ENCODE data around the gene TMEM138. TPM values are rescaled to one million over a fixed set of nuclear protein-coding genes. Genes with fewer than 3 reads are reported as not detected.
A peak's percentile ranks its signal among the peaks of the same experiment; 100 is the strongest.

Gene TMEM138
- total RNA-seq, 1 donor from 2014 or later, result 13.7 TPM

DNA sequence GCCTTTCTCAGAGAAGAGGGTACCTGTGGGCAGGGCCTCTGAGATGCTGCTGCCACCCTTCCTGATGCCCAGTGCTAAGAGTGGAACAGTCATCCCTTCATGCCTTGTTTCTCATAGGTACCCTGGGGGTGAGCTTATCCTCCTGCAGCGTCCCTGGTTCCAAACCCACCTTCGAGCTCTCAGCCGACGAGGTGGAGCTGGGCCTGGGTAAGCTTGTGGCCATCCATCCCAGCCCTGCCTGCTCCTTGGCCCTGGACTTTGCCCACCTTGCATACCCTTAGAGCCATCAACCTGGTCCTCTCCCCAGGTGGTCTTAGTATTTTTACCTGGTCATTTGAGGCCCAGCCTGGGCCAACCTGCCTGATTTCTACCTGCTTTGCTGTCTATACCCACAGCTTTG is 20.5 kb upstream of the TMEM138 start:
- DNase-seq (ENCODE audit: low read depth, low spot score), result no peak

DNA sequence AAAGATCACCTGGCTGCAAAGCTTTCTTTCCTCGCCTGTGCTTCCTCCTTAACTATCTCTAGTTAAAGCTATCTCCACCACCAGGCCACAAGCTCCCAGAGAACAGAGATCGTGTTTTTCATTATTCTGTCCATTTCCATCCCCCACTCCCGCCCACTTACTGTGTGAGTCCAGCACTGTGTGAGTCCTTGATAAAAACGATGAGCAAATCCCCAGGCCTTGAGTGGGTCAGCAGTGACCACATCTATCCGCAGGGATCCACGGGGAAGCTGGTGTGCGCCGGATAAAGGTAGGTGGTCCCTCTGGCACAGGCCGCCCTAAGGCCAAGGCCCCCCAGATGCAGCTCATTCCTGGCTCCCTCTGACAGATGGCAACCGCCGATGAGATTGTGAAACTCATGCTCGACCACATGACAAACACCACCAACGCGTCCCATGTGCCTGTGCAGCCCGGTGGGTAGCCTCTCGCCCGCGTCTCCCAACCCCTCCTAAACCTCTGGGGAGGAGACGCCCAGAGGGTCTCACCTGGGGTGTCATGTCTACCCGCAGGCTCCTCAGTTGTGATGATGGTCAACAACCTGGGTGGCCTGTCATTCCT is 19.9 kb upstream of the TMEM138 start:
- no peak for DNase-seq (ENCODE audit: low read depth, low spot score)

DNA sequence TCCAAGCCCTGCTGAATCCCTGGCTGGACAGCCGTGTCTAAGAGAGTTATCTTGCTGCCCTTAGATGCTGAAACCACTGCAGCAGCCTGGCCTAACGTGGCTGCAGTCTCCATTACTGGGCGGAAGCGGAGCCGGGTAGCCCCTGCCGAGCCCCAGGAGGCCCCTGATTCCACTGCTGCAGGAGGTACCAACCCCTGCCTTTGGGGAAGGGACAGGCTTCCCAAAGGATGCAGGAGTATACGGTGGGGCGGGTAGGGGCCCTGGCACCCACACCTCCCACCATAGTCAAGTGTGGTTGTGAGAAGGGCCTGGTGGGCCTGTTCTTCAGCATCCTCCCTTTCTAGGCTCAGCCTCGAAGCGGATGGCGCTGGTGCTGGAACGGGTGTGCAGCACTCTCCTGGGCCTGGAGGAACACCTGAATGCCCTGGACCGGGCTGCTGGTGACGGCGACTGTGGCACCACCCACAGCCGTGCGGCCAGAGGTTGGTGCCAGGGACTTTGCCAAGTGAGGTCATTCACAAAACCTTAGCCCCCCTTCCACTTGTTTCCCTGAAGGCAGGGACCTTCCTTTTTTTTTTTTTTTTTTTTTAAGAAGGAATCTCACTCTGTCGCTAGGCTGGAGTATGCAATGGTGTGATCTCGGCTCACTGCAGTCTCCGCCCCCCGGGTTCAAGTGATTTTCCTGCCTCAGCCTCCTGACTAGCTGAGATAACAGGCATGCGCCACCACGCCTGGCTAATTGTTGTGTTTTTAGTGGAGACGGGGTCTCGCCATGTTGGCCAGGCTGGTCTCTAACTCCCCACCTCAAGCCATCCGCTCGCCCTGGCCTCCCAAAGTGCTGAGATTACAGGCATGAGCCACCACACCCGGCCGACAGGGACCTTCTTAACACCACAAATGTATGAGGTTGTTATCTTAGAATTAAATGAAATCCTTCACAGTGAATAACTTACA is 18.1 kb upstream of the TMEM138 start:
- no peak for DNase-seq (ENCODE audit: low read depth, low spot score)

DNA sequence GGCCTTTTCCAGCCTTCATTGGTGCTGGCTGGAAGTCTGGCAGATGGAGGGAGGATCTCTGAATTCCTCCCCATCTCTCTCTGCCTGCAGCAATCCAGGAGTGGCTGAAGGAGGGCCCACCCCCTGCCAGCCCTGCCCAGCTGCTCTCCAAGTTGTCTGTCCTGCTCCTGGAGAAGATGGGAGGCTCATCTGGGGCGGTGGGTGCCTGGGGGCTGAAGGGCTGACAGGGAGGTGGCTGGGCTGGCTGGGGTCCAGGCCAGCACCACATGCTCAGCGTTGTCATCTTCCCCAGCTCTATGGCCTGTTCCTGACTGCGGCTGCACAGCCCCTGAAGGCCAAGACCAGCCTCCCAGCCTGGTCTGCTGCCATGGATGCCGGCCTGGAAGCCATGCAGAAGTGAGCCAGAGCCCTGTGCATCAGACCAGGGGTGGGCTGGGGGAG is 17.0 kb upstream of the TMEM138 start:
- DNase-seq (ENCODE audit: low read depth, low spot score), result no peak

DNA sequence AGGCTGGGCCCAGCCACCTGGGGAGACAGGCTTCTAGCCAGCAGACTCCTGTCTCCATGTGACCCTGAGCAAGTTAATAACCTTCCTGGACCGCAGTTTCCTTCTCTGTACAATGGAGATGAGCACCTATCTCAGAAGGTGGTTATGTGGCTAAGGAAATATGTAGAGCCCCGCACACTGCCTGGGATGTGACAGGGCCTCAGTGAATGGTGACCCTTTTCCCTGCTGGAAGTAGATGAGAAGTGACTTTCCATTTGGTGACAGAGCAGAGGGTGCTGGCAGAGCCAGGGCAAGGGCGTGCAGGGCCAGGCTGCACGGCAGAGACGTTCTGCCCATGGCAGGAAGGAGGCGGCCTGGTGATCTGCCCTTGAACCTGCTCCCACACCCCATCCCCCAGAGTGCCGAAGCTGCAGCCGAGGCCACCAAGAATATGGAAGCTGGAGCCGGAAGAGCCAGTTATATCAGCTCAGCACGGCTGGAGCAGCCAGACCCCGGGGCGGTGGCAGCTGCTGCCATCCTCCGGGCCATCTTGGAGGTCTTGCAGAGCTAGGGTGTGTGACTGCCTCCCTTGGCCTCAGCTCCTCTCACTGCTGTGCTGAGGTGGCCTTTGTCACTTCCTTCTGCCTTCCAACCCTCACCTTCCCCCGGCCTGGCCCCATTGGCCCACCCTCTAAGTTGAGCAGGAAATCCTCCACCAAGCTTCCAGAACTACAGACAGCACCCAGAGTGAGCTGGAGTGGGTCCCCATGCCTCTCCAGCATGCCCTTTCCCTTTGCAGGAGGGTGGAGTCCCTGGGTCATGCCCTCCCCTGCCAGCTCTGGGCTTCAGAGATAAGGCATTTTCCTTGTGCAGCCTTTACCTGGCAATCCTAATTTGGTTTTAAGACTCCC is 16.0 kb upstream of the TMEM138 start:
- no peak for DNase-seq (ENCODE audit: low read depth, low spot score)

DNA sequence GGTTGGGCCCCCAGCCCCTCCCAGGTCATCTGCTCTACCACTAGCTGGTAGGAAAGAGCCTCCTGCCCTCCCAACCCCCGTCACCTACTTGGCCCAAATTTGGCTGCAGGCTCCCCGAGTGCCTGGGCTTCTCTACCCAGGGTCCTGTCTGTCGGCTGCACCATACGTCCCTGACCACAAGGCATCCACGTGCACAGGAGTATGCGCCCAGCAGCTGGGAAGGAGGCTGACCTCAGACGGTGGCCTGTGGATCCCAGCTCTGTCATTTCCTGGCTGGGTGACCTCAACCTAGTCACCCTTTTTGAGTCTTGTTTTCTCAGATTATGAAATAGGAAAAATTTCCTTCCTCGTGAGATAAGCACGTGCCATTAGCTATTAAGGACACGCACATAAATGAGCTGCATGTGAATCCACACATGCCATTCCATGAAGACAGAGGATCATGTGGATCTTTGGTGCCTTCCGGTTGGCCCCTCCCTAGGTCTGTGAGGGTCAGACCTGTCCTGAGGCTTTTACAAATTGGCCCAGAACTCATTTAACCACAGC is 14.2 kb upstream of the TMEM138 start:
- peak; percentile 77 for DNase-seq (ENCODE audit: low read depth, low spot score)

DNA sequence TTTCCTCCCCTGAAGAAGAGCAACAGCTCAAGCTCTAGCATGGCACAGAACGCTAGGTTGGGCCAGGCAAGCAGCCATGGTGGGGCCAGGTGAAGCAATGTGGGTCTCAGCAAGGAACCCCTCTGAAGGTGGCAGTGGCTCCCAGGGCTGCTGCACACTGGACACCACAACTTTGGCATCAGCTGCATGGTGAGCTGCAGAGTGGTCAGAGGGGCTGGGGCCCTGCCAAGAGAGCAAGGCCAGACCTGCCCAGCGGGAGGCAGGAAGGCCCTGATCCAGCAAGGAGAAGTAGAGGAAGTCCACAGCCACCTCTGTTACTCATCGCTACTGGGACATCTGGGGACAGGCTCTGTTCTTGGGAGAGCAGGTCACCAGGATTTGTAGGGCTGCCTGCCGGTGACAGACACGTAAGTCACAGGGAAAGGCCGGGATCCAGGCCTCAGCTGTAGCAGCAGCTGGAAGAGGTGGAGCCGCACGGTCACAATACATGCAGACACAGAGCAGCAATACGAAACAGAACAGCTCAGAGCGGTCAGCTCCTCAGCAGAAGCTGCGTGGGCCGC is 12.9 kb upstream of the TMEM138 start:
- DNase-seq (ENCODE audit: low read depth, low spot score), result no peak

DNA sequence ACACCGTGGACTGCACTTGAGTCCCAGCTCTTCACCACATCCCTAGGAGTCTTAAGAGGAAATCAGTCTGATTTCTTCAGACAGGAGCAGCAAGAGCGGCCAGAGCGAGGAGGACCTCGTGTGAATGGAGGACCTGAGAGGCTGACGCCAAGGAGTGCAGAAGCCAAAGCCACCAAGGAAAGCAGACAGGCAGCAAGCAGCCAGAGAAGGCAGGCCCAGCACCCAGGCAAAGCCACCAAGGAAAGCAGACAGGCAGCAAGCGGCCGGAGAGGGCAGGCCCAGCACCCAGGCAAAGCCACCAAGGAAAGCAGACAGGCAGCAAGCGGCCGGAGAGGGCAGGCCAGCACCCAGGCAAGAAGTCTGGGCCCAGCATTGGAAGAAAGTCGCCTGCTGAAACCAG is 12.3 kb upstream of the TMEM138 start:
- DNase-seq (ENCODE audit: low read depth, low spot score), result no peak

DNA sequence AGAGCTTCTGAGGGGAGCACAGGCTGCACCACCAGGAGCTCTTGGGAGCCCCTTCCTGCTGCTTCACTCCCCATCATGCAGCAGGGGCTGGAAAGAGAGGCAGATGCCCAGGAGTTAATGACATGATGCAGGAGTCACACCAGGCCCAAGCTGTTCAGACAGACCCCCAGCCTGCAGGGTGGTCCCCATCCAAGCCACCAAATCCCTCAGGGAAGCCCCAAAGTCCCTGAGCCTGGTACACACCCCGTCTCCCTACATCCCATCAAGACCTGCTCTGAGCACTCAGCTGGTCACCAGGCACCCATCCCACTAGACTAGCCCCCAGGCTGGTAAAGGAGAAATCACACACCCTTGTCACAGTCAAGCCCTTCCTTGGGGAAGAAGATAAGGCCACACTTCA is 11.8 kb upstream of the TMEM138 start:
- no peak for DNase-seq (ENCODE audit: low read depth, low spot score)

DNA sequence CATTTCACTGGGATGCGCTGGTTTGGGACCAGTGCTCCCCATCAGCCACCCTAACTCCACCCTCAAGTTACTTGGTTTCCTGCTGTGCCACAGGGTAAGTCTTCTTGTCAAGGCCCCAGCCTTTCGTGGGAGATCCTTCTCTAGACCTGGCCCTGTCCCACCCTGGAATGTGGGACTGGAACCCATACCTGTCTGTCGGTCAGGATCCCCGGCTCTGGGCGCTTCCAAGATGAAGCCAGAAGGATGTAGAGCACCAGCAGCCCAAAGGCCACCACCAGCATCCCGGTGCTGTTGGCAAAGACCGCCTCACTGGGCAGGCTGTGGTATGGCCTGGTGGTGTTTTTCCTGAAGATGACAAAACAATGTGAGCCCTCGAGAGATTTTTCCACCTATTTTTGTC is 11.4 kb upstream of the TMEM138 start:
- no peak for DNase-seq (ENCODE audit: low read depth, low spot score)

DNA sequence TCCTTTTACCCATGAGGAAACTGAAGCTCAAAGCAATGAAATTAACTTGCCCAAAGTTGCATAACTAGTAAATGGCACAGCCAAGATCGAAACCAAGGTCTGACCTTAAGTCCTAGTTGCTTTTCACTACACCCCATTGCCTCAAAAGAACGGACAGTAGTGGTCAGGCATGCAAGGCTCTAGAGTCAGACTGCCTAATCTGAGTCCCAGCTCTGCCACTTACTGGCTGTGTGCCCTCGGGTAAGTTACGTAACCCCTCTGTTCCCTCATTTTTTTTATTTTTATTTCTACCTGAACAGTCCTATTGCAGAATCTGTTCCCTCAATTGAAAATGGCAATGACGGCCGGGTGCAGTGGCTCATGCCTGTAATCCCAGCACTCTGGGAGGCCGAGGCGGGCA is 10.1 kb upstream of the TMEM138 start:
- no peak for DNase-seq (ENCODE audit: low read depth, low spot score)

DNA sequence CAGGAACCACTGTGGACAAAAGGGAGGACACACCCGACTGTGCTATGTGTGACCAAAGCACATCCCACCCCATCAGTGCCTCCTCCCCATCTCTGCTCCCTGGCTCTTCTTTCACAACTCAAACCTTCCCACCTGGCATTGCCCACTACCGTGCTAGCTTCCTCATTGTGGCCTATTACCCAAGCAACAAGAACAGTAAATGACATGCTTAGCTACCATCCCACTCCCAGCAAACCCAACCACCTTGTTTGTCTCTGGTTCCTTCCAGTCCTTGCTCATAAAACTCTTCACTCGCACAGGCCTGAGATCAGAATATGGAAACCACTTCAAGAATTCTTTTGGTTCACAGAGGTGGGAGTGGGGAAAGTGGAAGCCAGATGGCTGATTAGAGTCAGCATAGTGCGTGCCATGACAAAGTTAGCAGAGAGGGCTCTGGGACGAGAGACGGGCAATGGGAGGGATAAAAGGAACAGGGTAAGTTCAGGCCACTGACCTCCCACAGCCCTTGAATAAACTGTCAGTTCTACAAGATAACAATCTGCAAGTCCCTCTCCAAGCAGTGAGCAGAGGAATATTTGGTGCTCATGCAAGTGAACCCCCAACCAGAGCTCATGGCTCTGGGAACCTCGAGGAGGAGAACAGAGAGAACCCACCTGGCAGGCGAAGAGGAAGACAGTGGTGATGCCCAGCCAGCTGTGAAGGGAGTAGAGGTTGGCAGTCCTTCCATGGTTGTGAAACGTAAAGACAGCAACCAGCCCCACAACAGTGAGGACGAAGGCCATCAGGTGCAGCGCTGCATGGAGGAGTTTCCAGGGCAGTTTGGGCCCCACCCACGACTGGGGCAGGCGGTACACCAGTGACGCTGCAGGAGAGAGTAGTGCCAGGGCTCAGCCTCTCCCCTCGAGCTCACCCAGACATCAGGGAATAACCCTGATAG is 8.8 kb upstream of the TMEM138 start:
- DNase-seq (ENCODE audit: low read depth, low spot score), result no peak

DNA sequence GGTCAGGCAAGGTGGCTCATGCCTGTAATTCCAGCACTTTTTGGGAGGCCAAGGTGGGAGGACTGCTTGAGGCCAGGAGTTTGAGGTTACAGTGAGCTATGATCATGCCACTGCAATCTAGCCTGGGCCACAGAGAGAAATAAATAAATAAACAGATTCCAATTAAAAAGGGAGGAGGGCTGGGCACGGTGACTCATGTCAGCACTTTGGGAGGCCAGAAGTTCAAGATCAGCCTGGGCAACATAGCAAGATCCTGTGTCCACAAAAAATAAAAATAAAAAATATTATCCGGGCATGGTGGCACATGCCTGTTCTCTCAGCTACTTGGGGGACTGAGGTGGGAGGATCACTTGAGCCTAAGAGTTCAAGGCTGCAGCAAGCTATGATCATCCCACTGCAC is 8.0 kb upstream of the TMEM138 start:
- no peak for DNase-seq (ENCODE audit: low read depth, low spot score)

DNA sequence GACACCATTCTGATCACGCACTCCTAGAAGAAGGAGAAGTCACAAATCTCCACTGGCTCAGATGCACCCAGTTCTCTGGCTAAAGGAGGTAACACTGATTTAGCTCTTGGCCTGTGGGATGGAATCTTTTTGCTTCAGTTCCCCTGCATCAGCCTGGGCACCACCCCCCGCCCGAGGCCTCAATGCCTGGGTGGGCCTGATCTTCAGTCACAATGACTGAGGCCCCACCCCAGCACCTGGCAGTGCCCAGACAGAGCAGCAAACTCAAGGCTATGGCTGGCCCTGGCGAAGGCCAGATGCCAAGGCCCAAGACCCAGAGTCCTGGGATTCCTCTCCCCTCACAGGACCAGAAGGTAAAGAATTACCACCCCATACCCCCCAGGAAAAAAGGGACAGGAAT is 5.5 kb upstream of the TMEM138 start:
- no peak for DNase-seq (ENCODE audit: low read depth, low spot score)

DNA sequence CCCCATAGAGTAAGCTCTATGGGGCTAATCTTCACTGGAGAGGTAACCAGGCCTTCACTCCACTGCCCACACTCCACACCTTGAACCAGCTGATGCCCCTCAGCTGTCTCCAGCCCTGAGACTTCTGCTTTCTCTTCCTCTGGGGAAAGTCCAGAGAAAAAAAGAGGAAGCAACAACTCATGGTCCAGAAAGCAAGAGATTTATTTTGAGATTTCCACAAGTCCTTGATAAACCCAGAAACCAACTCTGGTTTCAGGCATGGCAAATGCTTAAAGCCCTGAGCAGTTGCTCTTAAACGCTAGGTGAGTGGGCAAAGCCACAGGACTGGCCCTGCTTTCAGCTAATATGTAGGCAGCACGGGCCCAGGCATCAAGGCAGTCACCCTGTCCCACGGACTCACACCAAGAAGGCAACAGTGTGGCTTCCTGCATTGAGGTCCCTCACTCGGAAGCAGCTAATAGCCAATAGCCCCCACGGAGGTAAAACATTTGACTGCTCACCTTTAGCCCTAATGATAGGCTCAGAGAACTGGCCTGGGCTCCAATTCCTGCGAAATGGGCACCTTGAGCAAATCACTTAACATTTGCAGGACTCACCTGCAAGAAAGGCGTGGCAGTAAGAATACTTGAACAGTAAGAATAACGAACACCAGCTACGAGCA is 4.8 kb upstream of the TMEM138 start:
- no peak for DNase-seq (ENCODE audit: low read depth, low spot score)

DNA sequence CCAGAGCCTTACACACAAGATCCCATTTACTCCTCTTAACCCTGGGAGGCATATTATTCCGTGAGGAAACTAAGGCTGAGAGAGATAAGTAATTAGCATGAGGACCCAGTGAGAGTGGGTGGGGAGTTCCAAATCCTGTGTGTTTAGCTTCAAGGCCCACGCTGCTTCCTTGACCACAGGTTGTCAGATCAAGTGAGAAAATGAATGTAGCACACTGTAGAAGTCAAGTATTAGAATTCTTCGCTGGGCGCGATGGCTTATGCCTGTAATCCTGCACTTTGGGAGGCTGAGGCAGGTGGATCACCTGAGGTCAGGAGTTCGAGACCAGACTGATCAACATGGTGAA is 4.3 kb upstream of the TMEM138 start:
- no peak for DNase-seq (ENCODE audit: low read depth, low spot score)

DNA sequence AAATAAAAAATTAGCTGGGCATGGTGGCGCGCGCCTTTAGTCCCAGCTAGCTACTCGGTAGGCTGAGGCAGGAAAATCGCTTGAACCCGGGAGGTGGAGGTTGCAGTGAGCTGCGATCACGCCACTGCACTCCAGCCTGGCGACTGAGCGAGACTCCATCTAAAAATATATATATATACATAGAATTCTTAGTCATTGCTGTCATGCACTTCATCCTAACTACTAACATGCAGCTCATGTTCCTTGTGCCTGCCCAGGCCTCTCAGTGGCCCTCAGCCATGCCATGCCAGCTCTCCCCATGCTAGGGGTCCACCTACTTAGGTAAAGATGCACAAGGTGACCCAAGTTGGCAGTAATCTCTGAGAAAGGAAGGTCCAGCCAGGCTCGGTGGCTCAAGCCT is 3.6 kb upstream of the TMEM138 start:
- DNase-seq (ENCODE audit: low read depth, low spot score), result no peak

DNA sequence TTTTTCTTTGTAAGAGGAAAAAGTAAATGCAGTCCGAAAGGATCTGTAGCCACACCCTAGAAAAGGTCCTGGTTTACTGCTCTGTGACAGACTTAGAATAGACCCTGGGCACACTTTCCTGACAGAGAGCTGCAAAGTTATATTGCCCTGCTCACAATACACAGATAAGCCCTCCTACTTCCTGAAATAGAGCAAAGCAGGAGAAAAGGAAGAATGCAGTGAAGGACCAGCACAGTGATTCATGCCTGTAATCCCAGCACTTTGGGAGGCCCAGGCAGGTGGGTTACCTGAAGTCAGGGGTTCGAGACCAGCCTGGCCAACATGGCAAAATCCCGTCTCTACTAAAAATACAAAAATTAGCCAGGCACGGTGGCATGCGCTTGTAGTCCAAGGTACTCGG is 2.7 kb upstream of the TMEM138 start:
- no peak for DNase-seq (ENCODE audit: low read depth, low spot score)

DNA sequence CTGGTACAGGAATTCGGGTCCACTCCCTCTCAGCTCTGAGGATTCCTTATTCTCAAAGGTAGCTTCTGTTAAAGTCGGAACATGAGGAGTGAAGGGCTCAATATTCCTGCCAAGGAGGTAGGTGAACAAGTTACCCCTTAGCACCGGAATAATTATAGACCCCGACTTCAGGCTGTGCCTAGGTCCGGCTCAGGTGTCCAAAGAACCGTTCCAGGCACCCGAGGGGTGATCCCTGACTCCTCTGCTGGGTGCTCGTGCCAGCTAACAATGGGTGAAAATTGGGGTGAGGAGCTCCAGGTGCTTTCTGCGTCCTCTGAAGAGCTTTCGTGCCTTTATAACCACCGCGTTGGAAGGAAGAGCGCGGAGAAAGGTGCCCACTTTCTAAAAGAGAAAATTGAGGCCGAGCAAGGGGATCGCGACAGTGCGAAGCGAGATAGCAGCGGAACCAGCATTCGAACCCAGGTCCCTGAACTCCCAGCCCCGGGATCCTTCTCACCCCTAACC is 885 bp upstream of the TMEM138 start:
- no peak for DNase-seq (ENCODE audit: low read depth, low spot score)

DNA sequence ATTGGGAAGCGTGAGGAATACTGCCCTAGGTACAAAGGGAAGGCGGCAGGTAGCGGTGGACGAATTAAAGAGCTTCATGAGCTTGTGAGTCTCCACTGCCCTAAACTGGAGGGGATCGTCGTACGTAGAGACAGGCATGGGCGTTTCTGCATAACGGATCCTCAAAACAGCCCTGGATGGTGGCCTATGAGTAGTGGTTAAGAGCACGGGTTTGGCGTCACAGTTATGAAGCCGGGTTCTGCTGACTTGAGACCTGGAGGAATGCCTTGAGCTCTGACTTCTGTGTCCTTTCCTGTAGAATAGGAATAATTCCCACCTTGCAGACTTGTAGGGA is 335 bp downstream of the TMEM138 start:
- no peak for DNase-seq (ENCODE audit: low read depth, low spot score)

All from pulmonary artery endothelial cell (primary cell).